Neural progenitor cell (in vitro differentiated cells): Measurements from ENCODE around the gene TIMP3.

Source experiments
- EZH2 ChIP-seq: fragments of 200-600 bp; sonication (generic); IDR thresholded peaks from 2 replicates; pipeline ENCODE4 v1.6.1; 2017; ENCODE audit warnings: antibody characterized with exemption, mild to moderate bottlenecking, moderate library complexity
- TF ChIP-seq, protein P1 (sequence below): fragments of 200-600 bp; sonication (generic); IDR thresholded peaks from 2 replicates; pipeline ENCODE4 v1.5.1; 2017; ENCODE audit warnings: antibody characterized with exemption, mild to moderate bottlenecking

DNA sequence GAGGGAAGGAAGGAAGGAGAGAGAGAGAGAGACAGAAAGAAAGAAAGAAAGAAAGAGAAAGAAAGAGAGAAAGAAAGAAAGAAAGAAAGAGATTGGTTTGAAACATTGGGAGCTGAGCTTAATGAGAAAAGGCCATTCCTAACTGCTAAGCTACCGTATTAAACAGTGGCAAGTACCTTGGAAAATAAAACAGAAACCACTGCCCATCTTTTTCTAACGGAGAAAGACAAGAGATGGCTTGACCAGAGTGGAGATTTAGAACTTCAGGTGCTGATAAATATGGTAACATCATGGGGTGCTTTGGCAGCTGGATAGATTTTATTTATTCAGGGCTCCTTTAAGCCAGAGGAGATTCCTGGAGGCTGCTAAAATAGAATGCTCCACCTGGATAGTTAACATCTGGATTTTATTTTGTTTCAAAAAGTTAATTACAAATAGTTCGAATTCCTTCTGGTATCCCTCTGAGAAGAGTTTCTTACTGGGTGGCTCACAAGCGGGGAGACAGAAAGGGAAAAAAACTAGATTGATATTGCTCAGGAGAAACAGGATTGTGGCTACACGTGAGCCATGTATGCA, 12.9 kb downstream of the TIMP3 start:
- TF ChIP-seq, protein P1, sequence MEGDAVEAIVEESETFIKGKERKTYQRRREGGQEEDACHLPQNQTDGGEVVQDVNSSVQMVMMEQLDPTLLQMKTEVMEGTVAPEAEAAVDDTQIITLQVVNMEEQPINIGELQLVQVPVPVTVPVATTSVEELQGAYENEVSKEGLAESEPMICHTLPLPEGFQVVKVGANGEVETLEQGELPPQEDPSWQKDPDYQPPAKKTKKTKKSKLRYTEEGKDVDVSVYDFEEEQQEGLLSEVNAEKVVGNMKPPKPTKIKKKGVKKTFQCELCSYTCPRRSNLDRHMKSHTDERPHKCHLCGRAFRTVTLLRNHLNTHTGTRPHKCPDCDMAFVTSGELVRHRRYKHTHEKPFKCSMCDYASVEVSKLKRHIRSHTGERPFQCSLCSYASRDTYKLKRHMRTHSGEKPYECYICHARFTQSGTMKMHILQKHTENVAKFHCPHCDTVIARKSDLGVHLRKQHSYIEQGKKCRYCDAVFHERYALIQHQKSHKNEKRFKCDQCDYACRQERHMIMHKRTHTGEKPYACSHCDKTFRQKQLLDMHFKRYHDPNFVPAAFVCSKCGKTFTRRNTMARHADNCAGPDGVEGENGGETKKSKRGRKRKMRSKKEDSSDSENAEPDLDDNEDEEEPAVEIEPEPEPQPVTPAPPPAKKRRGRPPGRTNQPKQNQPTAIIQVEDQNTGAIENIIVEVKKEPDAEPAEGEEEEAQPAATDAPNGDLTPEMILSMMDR = no peak
- no peak for TF ChIP-seq EZH2
